Keratinocyte (primary cell): ENCODE data around the gene RIPK3. TPM values are rescaled to one million over a fixed set of nuclear protein-coding genes. Genes with fewer than 3 reads are reported as not detected.

Experiments used
- DNase-seq: peaks from one replicate; pipeline ENCODE4 v3.0.0-alpha.2; 2011; ENCODE audit warnings: low read depth, missing footprints, low spot score
- FAIRE-seq: peaks from 2 replicates; lab custom pipeline; 2011; peaks lifted over from hg19 to GRCh38; lab: Jason Lieb, UNC
- H2AFZ ChIP-seq: 2 replicates; pipeline ENCODE4 v1.6.0; 2012; ENCODE audit warnings: low read length, control low read depth, inconsistent platforms; ENCODE audit not compliant: control insufficient read depth
- H3K27ac ChIP-seq: 2 replicates; pipeline ENCODE4 v1.5.1; 2011; ENCODE audit warnings: low read length; ENCODE audit not compliant: control insufficient read depth, insufficient read depth
- H3K27me3 ChIP-seq: 3 replicates; pipeline ENCODE4 v1.6.0; 2011; ENCODE audit warnings: low read length; ENCODE audit not compliant: control insufficient read depth, insufficient read depth; ENCODE audit errors: extremely low read depth
- H3K36me3 ChIP-seq, 2 experiments: 2 replicates in 1 of 2; 3 replicates in 1 of 2; pipeline ENCODE4 v1.5.1; 2011; ENCODE audit warnings: low read length in 2 of 2, mild to moderate bottlenecking in 1 of 2; ENCODE audit not compliant: control insufficient read depth in 2 of 2, insufficient read depth in 2 of 2; ENCODE audit errors: extremely low read depth in 1 of 2
- H3K4me1 ChIP-seq: 3 replicates; pipeline ENCODE4 v1.5.1; 2011; ENCODE audit warnings: low read length; ENCODE audit not compliant: control insufficient read depth, insufficient read depth; ENCODE audit errors: extremely low read depth
- H3K4me2 ChIP-seq: 3 replicates; pipeline ENCODE4 v1.6.0; 2011; ENCODE audit warnings: low read depth, low read length; ENCODE audit not compliant: control insufficient read depth, insufficient read depth; ENCODE audit errors: extremely low read depth
- H3K4me3 ChIP-seq, 3 experiments: fragments of 200-600 bp in 1 of 3; sonication (generic) in 1 of 3; 2 replicates in 2 of 3; 3 replicates in 1 of 3; pipeline ENCODE4 v1.5.1; 2011 to 2016; ENCODE audit warnings: low read length in 3 of 3, mild to moderate bottlenecking in 3 of 3, control low read depth in 2 of 3, inconsistent platforms in 1 of 3, low read depth in 1 of 3, mixed read lengths in 1 of 3, mixed run types in 1 of 3, moderate library complexity in 1 of 3; ENCODE audit not compliant: control insufficient read depth in 2 of 3, insufficient read depth in 2 of 3; ENCODE audit errors: extremely low read depth in 1 of 3
- H3K79me2 ChIP-seq: 2 replicates; pipeline ENCODE4 v1.6.0; 2012; ENCODE audit warnings: low read length; ENCODE audit not compliant: control insufficient read depth, insufficient read depth
- H3K9ac ChIP-seq: 3 replicates; pipeline ENCODE4 v1.6.0; 2011; ENCODE audit warnings: low read length; ENCODE audit not compliant: control insufficient read depth, insufficient read depth; ENCODE audit errors: extremely low read depth
- H3K9me1 ChIP-seq: 3 replicates; pipeline ENCODE4 v1.6.0; 2011; ENCODE audit warnings: low read length; ENCODE audit not compliant: control insufficient read depth, insufficient read depth; ENCODE audit errors: extremely low read depth
- H3K9me3 ChIP-seq: 2 replicates; pipeline ENCODE4 v1.5.1; 2012; ENCODE audit warnings: low read depth, low read length; ENCODE audit not compliant: control insufficient read depth
- H4K20me1 ChIP-seq: 3 replicates; pipeline ENCODE4 v1.6.0; 2011; ENCODE audit warnings: low read length; ENCODE audit not compliant: control insufficient read depth, insufficient read depth; ENCODE audit errors: extremely low read depth
- CTCF ChIP-seq, 3 experiments: IDR thresholded peaks in 1 of 3; conservative IDR thresholded peaks in 1 of 3; optimal IDR thresholded peaks in 1 of 3; 2 replicates in 2 of 3; 3 replicates in 1 of 3; pipeline versions ENCODE3 to v1.5.1; 2011; ENCODE audit warnings: low read length in 3 of 3, mild to moderate bottlenecking in 3 of 3, moderate library complexity in 2 of 3, control low read depth in 1 of 3, inconsistent platforms in 1 of 3; ENCODE audit not compliant: insufficient read depth in 2 of 3; ENCODE audit errors: extremely low read depth in 1 of 3
- EZH2 ChIP-seq: IDR thresholded peaks from one replicate; pipeline ENCODE4 v1.6.1; 2012; ENCODE audit warnings: inconsistent platforms, mild to moderate bottlenecking, low read length, moderate library complexity
- dilution Hi-C: fragments of 300-500 bp; cut with MboI; formaldehyde crosslinking; loops from one replicate; pipeline ENCODE4 v1.7.0; 2020; ENCODE audit warnings: low sequenced_read_pairs; ENCODE audit not compliant: extremely low pct_ligation_motif_present
- polyA plus RNA-seq, 5 experiments: library from polyadenylated mRNA; depleted of rRNA in 3 of 5; stranded (reverse) in 3 of 5; stranded (forward) in 1 of 5; unstranded in 1 of 5; fragments of >200 nt; gene quantifications; 1 replicate in 1 of 5; 2 replicates in 3 of 5; 3 replicates in 1 of 5; pipeline versions ENCODE4 v1.2.1 to v1.2.3, GENCODE V29; 2011 to 2012; ENCODE audit warnings: missing spikeins in 2 of 5, low read depth in 1 of 5, low replicate concordance in 1 of 5

RIPK3 gene
- polyA plus RNA-seq, 1 donor (not counting 4 experiments of a cell fraction or from before 2014, with no cell fraction given), result 8.0 TPM

GRCh38 chr14:24378327-24378726 is 38.5 kb upstream of the RIPK3 start:
- H3K4me3 ChIP-seq, result no peak overlapping the region
- no peaks in the 10 kb centered on the region for H3K27me3 ChIP-seq
- H3K9ac ChIP-seq, result no peak overlapping the region
- H3K27ac ChIP-seq, result no peak overlapping the region
- no peaks in the 10 kb centered on the region for H4K20me1 ChIP-seq
- H3K79me2 ChIP-seq, result no peaks in the 10 kb centered on the region
- no peaks in the 10 kb centered on the region for H3K9me1 ChIP-seq
- H3K4me2 ChIP-seq, result no peak overlapping the region
- FAIRE-seq (no peak), DNase-seq (no peak)
- peaks cover 11% of the 10 kb centered on the region for H3K4me1 ChIP-seq
- H3K9me3 ChIP-seq, result no peaks in the 10 kb centered on the region
- H2AFZ ChIP-seq, result no peak overlapping the region
- TF ChIP-seq EZH2 (no peak), CTCF (optimal IDR thresholded peaks at IDR 0.05 in 1 of 3, IDR thresholded peaks at IDR 0.05 in 1 of 3, conservative IDR thresholded peaks at IDR 0.05 in 1 of 3; ENCODE audit: extremely low read depth in 1 of 3, insufficient read depth in 2 of 3, low read length in 3 of 3) (no peak)
- H3K36me3 ChIP-seq, result no peaks in the 10 kb centered on the region
- dilution Hi-C loops, result no loop called here

- dilution Hi-C loops, result no loop called here
- no peak overlapping the region for H2AFZ ChIP-seq
- H3K9me3 ChIP-seq, result no peaks in the 10 kb centered on the region
- H3K27ac ChIP-seq, result no peak overlapping the region
- H3K36me3 ChIP-seq, result no peaks in the 10 kb centered on the region
- H3K27me3 ChIP-seq, result no peaks in the 10 kb centered on the region
- no peak overlapping the region for H3K4me2 ChIP-seq
- peaks cover 11% of the 10 kb centered on the region for H3K4me1 ChIP-seq
- DNase-seq, result no peak
- H4K20me1 ChIP-seq, result no peaks in the 10 kb centered on the region
- no peak for FAIRE-seq
- H3K9ac ChIP-seq, result no peak overlapping the region
- no peaks in the 10 kb centered on the region for H3K9me1 ChIP-seq
- H3K4me3 ChIP-seq, result no peak overlapping the region
- H3K79me2 ChIP-seq, result no peaks in the 10 kb centered on the region
- TF ChIP-seq EZH2 (no peak), CTCF (optimal IDR thresholded peaks at IDR 0.05 in 1 of 3, IDR thresholded peaks at IDR 0.05 in 1 of 3, conservative IDR thresholded peaks at IDR 0.05 in 1 of 3; ENCODE audit: extremely low read depth in 1 of 3, insufficient read depth in 2 of 3, low read length in 3 of 3) (no peak)
These were observed 37.9 kb upstream of the RIPK3 start for GRCh38 chr14:24377657-24378056.
